Fibroblast of skin of left biceps (primary cell): Measurements from ENCODE around the gene OCLN.
"Not testable (repeated sequence)": the region's sequence is repeated elsewhere in the genome, so short reads cannot be mapped to it uniquely, and the experiment has no call there.

Source experiments
- DNase-seq, 2 experiments: peaks; one replicate each; pipeline ENCODE4 v3.0.0-alpha.2; 2013; ENCODE audit warnings: low read depth in 2 of 2

The OCLN gene

DNA sequence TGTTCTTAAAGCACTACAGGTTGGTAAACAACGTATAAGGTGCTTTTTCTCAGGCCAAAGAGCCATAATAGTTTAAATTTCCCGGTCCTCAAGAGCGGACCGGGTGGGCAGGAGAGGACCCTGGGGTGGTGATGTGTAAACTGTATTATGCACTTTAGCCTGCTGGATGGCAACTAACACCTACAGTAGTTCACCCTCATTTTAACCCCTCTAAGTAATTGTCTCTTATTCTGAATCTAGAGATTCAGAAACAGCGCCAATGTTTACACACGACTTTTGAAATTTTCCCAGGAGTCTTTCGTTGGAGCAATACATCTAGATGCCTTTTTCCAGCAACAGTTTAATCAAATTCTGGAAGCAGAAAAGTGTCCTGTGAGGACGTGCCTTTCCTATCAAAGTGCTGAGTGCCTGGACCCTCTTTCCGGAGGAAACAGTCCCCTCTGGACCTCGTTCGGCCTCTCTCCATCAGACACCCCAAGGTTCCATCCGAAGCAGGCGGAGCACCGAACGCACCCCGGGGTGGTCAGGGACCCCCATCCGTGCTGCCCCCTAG, 676 bp upstream of the OCLN start:
- no peak for DNase-seq

DNA sequence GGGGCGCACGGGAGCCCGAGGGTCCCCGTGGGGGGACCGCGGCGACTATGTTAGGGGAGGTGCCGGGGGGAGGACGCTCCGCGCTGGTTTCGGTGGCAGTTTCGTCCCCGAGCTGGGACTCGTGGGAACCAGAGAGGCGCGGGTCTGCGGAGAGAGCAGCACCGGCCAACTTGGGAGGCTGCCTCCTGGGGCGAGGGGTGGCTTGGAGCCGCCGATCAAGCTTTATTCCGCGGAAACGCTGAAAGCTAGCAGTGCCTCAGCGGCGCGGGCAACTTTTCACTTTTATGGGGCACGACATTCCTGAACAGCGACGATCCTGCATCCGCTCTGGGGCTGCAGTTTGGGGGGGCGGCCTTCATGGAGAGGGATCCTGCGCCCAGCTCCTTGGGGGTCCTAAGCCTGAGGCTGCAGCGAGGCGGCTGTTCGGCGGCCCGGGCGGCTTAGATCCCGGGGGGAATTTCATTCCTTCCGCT, 369 bp downstream of the OCLN start:
- DNase-seq = no peak

DNA sequence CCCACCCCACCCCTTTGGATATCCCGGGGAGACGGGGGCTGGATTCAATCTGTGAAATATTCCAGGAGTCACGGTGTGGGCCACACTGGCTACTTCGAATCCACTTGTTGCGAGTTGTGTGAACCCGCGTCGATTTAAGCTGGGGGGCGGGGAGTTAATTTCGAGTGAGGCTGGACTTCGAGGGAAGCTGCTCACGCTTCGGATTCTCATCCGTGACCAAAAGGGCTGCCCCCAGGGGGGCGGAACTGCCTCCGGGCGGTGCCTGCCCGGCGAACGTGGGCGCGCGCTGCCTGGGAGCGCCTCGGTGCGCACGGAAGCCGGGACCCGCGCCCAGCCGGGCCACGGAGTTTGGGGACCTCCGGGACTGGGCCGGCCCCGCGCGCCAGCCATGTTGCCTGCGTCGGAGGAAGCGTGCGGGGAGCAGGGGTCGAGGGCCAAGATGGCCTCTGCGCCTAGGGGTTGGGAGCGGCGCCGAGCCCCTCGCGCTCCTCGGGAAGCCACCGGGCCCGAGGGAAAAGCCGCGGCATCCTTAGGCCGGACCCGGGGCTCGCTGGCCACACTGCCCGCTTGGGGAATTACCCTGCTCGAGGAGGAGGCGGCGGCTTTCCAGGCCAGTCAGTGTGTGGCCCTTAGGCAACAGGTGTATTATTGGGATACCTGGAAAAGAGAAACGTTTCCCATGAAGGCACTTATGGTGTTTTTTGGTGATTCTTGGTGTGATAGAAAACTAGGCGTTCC, 975 bp downstream of the OCLN start:
- DNase-seq = no peak

DNA sequence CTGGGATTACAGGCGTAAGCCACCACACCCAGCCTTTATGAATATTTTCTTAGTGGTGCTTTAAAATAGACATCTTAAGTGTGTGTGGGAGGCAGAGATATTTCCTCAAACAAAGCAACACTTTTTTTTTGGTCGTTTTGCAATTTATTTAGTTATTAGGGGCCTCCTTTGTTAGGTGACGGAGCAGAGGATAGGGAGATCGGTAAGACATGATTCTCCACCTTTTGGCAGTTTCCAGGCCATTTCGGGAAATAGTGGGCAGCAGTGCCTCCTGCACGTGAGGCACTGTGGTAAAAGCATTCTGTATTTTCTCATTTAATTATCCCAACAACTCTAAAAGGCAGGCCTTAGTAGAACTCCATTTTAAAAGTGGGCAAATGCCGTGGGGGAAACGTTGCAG, 1.9 kb downstream of the OCLN start:
- DNase-seq = no peak

DNA sequence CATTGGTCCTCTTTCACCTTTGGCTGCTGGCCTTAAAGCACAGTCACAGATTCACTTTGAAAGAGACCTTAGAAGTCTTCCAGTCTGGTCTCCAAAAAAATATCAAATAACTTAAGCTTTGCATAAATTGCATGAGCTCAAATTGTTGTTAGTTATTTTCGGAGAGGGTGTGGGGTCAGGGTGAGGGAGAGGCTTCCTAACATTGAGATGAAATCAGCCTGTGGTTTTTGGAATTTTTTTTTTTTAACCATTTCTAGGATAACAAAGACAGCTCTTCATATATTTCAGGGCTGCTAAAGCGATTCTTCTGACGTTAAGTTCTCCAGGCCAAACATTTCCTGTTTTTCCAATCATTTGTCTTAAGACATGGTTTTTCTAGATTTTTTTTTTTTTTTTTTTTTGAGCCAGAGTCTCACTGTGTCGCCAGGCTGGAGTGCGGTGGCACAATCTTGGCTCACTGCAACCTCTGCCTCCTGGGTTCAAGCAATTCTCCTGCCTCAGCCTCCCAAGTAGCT, 4.5 kb downstream of the OCLN start:
- DNase-seq = no peak

DNA sequence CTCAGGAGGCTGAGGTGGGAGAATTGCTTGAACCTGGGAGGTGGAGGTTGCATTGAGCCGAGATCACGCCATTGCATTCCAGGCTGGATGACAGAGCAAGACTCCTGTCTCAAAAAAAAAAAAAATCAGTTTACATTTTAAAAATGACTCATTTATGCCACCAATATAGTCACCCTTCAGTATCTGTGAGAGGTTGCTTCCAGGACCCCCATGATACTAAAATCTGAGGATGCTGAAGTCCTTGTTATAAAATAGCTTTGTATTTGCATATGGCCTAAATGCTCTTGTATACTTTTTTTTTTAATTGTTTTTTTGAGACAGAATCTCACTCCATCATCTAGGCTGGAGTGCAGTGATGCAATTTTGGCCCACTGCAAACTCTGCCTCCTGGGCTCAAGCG, 5.8 kb downstream of the OCLN start:
- no peak for DNase-seq

DNA sequence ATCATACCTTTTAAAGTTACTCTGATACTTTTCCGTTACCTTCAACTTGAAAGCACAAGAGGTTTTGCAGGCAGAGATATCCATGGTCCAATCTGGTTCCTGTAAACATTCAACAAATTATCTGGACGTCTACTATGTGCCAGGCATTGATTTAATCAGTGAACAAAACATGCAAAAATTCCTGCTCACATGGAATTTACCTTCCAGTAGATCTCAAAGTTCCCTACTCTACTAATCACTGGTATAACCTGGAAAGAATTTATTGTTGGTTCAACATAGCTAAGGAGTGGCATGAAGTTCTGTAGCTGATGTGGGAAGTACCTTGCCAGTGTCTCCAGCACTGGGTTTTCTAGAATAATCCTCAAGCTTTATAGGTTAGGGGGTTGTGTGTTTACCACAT, 9.8 kb downstream of the OCLN start:
- DNase-seq = no peak

DNA sequence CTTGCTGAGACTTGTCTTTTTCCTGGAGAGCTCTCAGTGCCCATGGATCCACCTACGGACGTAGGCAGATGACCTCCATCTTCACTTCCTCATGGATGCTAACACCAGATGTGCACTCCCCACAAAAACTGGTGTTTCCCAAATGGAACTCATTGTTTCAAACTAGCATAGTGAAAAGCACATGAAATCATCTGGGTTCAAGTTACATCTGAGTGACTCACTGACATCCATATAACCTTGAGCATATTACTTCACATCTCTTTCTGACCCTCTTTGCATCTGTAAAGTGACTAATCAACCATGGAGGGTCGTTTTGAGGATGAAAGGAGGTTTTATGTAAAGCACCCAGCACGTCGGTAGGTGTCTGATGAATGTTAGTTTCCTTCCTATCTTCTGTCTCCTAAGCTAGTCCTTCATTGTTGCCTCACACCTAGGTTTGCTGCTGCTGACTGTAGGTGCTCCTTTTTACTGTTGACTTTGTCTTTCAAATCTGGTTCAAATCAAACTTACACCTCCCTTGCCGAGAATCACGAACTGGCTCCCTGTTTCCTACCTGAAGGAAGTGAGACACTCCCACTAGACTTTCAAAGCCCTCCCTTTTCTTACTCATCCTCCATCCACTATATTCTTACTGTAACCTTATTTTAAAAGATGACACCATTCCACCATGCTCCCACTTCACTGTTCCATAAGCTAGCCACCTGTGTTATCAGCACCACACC, 10.3 kb downstream of the OCLN start:
- DNase-seq = peak; percentile 43 to 58

DNA sequence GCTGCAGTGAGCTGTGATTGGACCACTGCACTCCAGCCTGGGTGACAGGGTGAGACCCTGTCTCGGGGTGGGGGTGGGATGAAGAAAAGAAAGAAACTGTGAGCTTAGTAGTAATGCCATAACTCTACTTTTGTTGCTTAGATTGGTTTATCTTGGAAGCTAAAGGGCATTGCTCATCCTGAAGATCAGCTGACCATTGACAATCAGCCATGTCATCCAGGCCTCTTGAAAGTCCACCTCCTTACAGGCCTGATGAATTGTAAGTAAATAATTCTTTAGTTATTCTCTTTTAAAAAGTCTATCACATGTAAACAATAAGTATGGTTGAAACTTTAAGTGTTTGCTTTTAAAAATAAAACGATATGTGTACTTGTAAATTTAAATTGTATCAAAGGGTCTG, 11.4 kb downstream of the OCLN start:
- no peak for DNase-seq

DNA sequence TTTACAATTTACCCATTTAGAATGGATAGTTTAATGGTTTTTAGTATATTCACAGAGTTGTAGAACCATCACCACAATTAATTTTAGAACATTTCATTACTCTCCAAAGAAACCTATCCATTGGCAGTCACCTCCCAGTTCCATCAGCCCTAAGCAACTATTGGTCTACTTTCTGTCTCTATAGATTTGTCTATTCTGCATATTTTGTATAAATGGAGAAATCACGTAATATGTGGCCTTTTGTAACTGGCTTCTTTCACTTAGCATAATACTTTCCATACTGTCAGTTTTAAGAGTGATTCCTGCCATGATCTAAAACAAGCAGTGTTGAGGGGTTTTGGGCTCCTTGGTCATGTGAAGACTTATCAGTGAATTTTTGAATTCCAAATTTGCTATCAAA, 12.7 kb downstream of the OCLN start:
- DNase-seq = no peak

DNA sequence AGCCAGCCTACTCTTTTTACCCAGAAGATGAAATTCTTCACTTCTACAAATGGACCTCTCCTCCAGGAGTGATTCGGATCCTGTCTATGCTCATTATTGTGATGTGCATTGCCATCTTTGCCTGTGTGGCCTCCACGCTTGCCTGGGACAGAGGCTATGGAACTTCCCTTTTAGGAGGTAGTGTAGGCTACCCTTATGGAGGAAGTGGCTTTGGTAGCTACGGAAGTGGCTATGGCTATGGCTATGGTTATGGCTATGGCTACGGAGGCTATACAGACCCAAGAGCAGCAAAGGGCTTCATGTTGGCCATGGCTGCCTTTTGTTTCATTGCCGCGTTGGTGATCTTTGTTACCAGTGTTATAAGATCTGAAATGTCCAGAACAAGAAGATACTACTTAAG, 16.6 kb downstream of the OCLN start:
- DNase-seq = no peak

DNA sequence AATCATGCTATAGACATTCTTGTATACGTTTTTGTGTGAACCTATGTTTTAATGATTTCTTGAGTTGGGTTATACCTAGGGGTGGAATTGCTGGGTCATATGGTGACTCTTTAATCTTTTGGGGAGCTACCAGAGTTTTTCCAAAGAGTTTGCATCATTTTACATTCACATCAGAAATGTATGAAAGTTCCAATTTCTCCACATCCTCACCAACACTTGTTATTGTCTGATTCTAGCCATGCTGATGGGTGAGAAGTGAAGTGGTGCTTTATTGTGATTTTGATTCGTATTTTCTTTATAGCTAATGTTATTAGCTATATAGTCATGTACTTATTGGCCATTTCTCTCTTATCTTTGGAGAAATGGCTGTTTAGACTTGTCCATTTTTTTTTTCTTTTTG, 18.1 kb downstream of the OCLN start:
- DNase-seq = no peak

DNA sequence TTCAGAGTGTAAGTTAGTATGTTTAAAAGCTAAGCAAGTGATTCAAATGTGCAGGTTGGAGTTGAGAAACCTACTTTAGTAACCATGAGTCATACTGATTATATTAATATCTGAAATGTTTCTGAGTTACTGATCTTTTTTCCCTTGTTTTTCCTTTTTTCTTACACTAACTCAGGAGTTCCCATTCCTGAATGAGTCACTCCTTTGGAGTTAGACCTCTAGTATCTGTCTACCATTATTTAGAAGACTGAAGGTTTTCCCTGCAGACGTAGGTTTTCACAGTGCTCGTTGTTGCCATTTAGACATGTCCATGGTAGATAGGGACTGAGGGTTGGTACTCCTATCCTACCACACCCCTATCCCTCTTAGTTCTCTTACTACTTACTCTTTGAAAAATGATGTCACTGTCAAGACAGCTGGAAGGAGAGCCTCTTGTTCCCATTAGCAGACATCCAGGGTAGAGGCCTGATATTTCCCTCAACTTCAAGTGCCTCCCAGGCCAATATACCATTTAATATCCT, 20.2 kb downstream of the OCLN start:
- DNase-seq = peak; percentile 36 to 53

DNA sequence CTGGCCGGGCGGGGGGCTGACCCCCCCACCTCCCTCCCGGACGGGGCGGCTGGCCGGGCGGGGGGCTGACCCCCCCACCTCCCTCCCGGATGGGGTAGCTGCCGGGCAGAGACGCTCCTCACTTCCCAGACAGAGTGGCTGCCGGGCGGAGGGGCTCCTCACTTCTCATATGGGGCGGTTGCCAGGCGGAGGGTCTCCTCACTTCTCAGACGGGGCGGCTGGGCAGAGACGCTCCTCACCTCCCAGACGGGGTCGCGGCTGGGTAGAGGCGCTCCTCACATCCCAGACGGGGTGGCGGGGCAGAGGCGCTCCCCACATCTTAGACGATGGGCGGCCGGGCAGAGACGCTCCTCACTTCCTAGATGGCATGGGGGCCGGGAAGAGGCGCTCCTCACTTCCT, 23.0 kb downstream of the OCLN start:
- not testable (repeated sequence) for DNase-seq

DNA sequence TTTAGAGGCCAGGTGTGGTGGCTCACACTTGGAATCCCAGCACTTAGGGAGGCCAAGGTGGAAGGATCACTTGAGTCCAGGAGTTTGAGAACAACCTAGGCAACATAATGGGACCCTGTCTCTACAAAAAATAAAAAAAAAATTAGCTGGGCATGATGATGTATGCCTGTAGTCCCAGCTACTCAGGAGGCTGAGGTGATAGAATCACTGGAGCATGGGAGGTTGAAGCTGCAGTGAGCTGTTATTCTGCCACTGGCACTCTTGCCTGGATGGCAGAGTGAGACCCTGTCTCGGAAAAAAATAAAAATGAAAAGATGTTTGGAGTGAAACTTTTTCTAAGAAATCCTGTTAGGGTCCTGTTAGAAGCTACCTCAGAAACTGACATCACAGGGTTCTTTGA, 24.2 kb downstream of the OCLN start:
- DNase-seq = no peak

DNA sequence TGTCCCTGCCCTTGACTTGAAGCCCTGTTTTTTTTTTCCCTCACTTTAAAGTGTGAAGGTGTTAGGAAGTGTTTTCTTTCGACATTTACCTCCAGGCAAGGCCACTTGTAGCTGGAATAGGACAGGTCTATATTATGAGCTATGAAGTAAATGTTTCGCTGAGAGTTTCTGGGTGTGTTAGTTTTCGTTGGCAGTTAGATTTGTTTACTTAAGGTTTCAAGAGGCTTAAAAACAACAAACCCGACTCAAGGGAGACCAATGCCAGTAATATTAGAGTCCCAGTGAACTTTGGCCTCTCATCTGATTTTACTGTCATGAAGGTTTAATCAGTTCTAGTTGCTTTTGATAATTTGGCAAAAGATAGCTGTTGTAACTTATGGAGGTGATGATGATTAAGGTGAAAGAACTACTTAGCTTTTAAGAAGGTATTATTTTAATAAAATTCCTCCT, 25.2 kb downstream of the OCLN start:
- no peak for DNase-seq

DNA sequence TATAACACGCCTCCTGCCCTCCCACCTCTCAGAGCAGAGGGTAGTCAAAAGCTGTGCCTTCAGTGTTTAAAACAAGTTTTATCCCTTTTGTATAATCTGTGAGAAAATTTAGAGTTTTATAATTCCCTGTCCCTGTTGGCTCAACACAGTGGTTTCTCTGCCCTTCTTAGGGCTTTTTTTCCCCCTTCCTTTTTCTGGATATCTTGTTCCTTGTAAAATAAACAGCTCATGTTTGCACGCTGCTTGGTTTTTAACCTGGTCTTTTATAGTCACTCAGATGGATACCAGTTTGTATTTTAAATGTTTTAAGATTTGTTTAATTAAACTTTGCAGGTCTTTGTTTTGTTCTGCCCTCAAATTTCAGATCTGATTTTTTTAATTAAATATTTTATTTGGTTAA, 26.7 kb downstream of the OCLN start:
- DNase-seq = no peak

DNA sequence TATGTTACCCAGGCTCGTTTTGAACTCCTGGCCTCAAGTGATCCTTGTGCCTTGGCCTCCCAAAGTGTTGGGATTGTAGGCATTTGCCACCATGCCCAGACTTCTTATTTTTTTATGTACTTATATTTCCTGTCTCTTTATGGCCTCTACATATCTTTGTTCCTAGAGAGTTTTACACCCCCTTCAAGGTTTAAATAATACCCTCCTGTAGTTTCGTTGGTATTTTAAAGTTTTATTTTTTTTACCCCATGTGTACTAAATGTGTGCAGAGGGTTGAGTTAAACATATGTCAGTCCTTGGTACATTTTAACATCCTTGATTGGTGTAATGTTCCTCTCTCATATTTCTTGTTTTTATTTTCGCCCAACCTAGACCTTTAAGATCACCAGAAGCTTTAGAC, 29.4 kb downstream of the OCLN start:
- no peak for DNase-seq

DNA sequence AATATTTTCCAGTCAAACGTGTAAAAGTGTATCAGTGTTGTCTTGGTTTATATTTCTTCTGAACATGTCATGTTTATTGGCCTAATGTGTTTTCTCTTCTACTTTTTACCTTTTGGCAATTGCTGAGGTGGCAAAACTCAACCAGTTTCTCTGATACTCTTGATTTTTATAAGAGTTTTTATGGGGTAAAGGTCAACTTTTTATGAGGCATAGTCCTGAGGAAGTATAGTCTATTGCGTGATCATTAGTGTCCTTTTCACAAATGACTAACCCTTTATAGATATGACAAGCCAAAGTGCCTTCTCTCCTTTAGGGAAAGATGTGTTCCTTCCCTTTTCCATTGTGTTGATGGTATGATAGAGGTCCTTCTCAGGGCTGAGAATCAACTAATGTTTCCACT, 32.9 kb downstream of the OCLN start:
- DNase-seq = no peak

DNA sequence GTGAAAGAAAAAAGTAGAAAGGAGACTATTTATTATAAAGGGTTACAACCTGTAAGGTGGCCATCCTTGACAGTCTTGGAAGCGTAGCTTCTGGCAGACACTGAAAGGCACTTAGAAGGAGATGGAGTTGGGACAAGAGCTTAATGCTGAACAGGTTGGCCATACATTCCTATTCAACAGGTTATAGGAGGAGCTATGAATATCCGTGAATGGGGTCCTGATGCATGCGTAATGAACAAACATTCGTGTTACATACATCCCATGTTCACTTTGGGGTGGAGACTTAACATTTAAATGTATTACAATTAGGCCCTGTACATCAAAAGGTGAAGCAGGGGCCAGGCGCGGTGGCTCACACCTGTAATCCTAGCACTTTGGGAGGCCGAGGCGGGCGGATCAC, 34.1 kb downstream of the OCLN start:
- no peak for DNase-seq

DNA sequence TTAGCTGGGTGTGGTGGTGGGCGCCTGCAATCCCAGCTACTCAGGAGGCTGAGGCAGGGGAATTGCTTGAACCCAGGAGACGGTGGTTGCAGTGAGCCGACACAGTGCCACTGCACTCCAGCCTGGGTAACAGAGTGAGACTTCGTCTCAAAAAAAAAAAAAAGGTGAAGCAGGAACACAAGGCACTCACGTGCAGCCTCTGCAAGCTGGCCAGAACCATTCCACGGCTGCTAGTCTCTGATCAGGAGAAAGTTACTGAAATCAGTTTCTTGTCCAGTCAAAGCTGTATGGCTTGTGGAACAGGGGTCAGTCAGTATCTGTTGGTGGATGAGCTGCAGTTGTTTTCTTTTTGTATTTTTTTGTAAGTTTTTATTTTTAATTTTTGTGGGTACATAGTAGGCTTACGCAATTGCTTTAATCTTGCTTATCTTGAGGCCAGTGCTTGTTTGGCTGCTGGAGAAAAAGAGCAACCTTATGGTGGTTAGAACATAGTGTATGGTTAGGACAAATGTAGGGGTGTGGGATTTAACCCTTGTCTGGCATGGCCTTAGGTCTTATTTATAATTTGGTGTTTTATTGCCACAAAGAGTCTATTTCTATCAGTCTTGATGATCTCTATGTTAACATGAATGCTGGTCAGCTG, 34.7 kb downstream of the OCLN start:
- no peak for DNase-seq

DNA sequence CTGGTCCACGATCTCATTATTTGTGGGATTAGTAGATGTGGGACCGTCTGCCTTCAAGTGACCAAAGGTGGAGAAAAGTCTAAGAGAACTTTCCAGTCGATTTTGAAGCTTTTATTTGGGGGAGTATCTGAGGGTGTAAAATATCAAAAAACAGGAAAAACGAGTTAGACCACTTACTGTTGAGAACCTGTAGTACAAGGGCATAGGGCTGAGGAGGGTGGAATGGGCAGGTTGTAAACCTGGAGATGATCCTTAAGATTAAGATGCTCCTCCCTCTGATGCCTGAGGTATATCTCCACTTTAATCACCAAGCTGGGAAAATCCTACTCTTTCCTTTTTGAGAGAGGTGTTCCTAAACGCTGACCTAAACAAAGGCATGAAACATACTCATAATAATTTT, 35.4 kb downstream of the OCLN start:
- no peak for DNase-seq
